Activated CD4-positive, alpha-beta T cell treated with anti-CD3 and anti-CD28 coated beads, Interleukin-2, amount 50 U/mL, for 24 hours (primary cell): Measurements from ENCODE around the gene AATF.

Experiments used
- DNase-seq, 2 donors: peaks; one replicate each; pipeline ENCODE4 v3.0.0-alpha.2; 2020; ENCODE audit warnings: low read depth in 1 of 2, low spot score in 1 of 2

AATF gene, protein sequence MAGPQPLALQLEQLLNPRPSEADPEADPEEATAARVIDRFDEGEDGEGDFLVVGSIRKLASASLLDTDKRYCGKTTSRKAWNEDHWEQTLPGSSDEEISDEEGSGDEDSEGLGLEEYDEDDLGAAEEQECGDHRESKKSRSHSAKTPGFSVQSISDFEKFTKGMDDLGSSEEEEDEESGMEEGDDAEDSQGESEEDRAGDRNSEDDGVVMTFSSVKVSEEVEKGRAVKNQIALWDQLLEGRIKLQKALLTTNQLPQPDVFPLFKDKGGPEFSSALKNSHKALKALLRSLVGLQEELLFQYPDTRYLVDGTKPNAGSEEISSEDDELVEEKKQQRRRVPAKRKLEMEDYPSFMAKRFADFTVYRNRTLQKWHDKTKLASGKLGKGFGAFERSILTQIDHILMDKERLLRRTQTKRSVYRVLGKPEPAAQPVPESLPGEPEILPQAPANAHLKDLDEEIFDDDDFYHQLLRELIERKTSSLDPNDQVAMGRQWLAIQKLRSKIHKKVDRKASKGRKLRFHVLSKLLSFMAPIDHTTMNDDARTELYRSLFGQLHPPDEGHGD

DNA sequence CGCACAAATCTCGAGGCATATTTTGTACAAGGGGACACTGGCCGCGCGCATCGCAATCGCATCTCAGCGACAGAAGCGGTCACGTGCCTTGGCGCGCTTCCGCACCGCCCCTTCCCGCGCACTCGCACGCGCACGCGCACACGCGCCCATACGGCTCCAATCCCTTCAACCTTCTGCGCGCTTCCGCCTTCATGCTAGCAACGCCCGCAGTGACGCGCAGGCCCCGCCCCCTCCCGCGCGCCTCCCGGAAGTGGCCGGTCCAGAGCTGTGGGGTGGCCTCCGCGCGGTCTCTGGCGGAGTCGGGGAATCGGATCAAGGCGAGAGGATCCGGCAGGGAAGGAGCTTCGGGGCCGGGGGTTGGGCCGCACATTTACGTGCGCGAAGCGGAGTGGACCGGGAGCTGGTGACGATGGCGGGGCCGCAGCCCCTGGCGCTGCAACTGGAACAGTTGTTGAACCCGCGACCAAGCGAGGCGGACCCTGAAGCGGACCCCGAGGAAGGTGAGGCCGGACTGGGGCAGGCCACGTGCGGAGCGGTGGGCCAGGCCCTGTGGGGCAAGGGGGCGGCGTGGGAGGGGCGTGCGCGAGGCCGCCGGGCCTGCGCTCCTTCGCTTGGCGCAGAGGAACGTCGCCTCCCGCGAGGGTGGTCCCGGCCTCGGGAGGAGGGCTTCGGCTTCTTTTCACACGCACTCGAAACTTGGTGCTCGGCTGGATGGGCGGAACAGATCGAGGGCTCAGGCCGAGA lies at the start of gene AATF:
TSS of gene AATF (plus strand) at position 238 of the 744 bp plus-strand sequence. CDS start at position 410, 172 bp downstream.
- DNase-seq, result peak; percentile 92 to 94

DNA sequence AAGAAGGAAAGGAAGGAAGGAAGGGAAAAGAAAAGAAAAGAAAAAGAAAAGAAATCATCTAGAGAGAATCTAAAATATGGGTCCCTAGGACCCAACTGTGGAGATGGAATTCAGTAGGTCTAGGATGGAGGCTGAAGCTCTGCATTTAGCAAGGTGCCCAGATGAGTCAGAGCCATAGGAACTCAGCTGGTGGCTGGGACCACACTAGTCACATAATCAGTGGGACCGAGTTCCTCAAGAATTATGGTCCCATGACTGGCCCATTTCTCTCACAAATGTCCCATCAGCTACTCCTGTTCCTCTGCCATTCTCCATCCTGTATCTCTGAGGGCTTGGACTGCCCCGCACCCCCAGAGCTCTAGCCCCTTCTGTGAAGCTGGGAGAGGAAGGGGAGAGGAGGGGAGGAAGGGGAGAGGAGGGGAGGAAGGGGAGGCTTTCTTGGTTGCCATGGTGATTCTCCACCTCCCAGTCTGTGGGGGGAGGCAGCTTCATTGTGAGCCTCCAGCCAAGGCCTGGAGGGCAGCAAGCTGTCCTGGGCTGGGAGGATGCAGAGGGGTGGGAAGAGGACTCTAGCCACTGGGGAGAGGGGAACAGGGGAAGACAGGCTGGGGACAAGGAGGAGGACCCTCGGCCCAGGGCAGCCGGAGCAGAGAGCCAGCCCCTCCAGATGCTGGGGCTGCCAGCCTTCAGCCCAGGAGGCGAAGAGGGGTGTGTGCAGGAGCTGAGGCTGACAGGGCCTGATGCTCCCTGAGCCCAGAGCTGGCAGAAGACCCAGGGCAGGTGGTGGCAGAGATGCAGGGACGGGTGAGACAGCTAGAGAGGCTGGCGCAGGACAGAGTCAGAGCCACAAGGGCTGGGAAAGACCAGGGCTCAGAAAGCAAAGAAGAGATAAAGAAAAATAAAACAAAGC lies 49.2 kb upstream of the AATF start:
- DNase-seq, result no peak

DNA sequence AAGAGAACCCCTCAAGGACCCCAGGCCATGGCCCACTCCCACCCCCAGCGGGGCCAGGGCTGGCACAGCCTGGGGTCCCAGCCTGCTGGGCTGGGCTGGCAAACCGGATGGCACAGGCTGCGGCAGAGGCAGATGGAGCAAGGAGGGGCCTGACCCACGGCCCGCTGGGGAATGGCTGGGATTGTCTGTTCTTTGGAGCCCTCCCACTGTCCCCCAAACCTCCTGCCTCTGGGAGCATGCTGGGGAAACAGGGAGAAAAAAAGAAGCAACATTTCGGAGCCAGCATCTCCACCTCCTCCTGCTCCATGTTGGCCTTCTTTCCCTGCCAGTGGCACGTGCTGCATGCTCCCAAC lies 48.6 kb upstream of the AATF start:
- no peak for DNase-seq

DNA sequence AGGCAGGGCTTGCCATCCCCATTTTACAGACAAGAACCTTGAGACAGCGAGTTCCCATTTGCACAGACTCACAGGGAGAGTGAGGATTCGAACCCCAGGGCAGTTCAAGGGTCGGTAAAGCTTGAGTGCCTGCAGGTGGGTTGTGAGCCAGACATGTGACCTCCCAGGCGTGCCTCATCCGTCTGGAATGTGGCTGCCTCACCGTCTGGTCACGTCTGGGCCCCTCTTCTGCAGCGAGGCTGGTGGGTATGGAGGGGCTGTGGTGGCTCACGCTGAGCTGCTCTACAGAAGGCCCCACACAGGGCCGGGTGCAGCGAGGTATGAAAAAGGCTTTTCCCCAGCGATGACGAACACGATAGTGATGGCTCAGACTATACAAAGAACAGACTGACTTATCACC lies 47.2 kb upstream of the AATF start:
- DNase-seq, result no peak

DNA sequence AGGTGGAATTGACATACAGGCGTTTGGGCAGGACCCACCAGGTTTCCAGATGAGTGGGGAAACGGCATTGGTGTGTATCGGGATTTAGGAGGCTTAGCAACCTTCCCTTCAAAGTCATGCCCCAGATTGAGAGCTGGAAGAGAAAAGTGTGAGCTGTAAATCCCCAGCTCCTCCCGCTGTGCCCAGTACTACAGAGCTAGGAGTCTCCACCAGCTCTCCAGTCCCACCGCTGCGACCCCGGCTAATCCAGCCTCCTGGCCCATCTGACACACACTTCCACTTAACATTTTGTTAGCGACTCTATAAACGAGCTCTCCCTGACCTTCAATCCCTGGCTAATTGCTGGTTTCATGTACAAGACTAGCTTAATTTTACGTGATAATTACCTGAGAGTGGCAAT lies 41.3 kb upstream of the AATF start:
- DNase-seq, result no peak

DNA sequence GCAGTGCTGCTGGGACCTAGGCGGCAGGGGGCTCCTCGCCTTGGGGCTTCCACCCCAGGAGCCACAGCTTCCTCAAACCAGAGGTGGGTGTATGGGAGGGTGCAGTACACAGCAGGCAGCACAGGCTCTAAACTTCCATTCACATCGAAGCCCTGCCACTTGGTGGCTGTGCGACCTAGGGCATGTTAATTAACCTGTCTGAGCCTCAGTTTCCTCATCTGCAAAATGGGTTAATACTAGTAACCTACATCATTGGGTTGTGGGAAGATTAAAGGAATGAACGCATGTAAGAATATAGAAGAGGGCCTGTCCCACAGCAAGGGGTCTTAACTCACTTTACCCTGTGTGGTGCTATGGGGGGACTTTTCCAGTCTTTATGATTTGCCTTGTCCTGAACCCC lies 38.2 kb upstream of the AATF start:
- no peak for DNase-seq

DNA sequence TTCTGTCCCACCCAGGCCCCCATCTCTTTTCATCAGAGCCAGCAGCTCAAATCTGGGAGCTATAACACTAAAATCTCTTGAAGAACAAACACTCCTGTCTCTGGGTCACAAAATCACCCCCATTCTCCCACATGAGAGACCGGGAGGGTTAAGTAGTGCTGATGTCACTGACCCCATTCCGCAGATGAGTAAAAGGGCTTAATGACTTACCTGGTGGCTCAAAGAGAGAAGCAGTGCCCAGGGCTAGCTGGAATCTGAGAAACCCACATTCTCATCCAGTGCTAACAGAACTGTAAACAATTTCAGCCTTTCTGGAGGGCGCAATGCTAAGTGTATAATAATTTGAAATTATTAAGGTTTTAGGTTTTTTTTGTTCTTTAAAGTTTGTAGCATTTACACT lies 37.8 kb upstream of the AATF start:
- no peak for DNase-seq

DNA sequence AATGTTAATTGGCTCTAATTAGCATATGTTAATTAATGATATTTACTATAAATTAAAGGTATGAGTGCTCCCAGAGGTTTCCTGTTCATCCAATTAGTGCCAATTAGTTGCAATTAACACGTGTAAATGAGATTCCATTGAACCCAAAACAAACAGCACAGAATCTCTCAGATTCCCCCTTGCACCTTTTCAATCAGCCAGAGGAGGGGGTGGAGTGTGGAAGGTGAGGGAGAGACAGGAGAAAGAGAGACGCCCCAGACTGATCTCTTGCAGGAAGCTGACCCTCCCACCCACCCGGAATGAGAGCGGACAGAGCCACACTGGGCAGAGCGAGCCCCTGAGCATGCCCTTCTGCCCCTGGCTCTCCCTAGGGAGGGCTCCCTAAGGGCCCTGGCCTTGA lies 35.6 kb upstream of the AATF start:
- no peak for DNase-seq

DNA sequence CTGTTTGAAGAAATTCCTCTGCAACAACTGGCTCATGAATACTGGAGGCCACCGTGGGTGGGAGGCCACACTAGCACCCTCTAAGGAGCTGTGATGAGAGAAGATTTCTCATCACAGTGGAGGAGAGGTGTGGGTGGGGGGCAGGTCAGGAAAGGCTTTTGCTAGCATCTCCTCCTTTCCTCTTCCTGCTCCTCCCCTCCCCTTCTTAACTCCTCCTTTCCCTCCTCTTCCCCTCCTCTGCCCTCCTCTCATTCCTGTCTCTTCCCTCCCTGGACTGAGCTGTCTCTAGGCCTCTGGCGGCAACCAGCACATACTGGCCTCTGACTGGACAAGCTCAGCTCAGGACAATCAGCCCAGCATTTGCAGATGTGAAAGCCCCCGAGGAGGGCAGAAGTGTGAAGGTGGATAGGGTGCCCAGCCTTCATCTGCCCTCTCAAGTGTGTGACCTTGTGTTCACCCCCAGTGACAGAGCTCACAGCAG lies 30.5 kb upstream of the AATF start:
- no peak for DNase-seq

DNA sequence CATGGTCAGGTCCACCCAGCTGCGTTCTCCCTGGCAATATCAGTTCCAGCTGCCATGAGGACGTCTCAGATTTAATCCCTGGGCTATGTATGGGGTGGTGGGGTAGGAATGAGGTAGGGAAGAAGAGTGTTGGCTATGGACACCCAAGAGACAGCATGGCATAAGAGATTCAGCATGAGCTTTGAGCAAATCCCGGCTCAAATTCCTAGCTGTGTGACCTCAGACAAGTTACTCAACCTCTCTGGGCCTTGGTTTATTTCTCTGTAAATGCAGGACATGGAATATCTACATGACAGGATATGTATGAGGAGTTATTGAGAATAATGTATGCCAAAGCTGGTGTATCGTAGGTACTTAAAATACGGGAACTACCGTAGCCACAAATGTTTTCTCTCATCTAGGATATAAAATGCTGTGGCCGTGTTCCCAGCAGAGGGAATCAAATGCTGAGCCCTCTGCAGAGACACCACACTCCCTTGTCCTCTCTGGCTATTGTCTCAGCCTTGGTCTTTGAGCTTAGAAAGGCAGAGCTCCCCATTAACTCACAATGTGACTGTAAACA lies 29.3 kb upstream of the AATF start:
- no peak for DNase-seq

DNA sequence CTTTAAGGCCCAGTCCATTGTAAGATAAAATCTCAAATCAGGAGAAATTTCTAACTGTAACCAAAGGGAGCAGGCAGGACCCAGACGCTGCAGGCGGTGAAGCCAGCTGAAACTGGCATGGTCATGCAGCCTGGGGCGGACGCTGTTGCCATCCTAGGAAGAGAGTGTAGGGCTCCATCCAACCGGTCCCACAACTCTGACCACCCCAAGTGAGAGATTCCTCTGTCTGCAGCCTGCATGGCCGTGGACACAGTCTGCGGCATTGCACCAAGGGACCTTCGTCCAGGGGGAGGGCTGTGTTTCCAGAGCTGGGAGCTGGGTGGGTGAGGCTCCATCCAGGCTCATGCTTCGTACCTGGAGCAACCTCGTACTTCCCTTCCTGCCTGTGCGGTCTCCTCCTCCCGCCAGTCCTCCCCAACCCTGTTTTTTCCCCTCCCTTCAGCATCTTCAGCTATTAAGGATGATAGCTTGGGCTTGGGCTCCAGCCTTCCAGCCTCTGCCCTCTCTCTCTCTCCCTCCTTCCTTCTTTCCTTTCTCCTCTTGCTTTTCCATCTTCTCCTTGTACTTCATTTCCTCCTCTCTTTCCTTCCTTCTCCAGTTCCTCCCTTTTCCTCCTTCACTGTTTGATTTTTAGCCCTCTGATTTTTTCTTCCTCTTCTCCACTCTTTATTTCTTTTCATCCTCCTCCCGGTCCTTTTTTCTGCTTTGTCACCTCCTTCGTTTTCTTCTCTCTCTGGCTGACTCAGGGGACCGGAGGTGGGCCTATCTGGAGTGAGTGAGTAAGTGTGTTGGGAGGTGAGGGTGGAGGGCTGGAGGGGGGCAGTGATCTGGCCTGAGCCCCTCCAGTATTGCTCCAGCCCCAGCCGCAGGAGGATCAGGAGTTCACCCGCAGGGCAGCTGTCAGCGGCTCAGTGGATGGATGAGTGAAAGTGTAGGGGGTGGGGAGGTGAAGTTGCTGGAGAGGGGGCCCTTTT lies 28.4 kb upstream of the AATF start:
- DNase-seq, result no peak

DNA sequence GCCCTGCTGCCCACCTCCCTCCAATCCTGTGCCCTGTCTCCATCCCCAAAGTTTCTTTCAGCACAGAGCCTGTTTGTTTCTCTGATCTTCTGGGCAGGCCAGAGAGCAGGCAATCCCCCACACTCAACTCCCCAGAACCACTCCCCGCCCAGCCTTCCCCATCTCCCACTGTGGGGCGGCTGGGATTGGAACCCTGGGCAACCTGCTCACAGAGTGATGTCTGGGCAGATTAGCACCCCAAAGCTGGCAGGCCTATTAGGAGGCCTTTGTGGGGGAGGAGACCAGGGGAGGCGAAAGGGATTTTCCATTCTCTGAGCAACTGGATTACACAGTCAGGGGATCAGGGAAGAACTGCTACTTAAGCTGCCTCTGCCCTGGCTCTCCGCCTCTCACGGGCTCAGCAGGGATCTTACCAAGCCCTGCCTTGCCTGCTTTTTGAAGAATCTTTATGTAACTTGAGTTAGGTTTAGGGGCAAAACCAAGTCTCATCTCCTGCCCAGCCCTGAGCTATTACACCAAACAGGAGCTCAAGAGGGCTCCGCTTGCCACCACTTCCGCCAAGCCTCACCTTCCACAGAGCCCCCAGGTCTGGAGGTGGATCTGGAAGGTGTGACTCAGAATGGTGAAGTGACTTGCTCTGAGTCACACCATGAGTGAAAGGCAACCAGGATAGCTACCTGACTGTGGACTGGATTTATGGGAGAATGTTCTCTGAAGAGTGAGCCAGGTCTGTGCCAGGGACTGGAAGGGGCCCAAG lies 27.5 kb upstream of the AATF start:
- DNase-seq, result peak; percentile 27 to 71

DNA sequence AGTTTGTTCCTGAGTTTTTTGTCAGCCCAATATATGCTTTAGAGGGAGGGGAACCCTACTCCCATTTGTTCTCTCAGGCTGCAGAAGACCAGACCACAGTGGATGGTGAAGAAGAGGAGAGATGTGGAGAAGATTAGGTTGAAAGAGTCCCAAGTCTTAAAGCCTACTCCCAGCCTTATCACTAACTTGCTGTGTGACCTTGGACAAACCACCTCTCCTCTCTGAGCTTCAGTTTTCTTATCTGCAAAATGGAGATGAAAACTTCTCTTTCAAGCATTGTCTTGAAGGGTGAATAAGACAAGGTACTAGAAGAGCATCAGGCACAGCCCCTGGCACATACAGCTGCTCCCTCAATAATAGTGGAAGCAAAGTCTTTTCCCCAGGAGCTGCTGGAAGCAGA lies 26.6 kb upstream of the AATF start:
- no peak for DNase-seq

DNA sequence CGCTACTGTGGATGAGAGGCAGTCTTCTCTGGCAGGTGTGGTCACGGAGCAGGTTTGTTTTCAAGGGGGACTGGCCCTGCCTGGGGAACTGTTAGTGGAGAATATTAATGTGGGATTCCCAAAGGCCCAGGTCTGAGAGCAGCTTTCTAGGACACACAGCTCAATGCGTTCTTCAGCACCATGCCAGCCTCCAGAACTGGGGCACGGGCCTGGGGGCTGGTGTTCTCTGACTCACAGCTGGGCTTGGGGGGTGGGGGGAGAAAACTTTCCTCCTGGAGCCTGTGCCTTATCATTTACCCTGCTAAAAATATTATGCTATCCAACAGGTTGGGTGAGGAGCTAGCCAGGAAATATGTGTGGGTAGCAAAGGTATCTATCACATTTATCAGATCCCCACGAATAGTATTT lies 24.9 kb upstream of the AATF start:
- DNase-seq, result no peak

DNA sequence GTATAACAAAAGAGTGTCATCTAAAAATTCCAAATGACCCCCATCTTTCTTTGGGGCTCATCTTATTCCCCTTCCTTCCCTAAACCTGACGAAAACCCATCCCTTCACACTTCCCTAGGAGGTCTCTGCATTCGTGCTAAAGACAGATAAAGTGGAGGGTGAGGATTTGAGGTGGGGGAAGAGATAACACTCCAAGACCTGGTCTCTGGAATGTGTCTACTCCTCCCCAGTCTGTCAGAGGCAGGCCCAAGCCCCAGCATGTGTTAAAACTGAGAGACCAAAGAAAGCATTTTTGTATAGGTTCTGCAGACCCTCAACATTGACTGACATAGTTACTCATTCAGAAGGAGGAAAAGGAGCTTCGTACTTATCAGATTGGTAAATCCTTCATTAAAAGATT lies 22.5 kb upstream of the AATF start:
- no peak for DNase-seq

DNA sequence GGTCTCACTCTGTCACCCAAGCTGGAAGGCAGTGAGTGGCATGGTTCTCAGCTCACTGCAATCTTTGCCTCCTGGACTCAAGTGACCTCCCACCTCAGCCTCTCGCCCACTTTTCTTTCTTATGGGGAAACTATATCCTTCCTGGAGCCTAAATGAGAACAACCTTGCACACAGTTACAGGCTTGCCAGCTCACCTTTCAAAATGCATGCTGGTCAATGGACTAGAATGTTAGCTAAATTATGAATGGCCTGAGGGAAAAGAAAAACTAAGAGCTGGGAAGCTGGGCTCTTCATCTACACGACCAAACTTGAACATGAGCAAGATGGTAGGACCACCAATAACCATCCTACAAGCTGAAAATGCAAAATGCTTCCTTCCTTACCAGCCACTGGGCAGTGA lies 22.1 kb upstream of the AATF start:
- DNase-seq, result no peak

DNA sequence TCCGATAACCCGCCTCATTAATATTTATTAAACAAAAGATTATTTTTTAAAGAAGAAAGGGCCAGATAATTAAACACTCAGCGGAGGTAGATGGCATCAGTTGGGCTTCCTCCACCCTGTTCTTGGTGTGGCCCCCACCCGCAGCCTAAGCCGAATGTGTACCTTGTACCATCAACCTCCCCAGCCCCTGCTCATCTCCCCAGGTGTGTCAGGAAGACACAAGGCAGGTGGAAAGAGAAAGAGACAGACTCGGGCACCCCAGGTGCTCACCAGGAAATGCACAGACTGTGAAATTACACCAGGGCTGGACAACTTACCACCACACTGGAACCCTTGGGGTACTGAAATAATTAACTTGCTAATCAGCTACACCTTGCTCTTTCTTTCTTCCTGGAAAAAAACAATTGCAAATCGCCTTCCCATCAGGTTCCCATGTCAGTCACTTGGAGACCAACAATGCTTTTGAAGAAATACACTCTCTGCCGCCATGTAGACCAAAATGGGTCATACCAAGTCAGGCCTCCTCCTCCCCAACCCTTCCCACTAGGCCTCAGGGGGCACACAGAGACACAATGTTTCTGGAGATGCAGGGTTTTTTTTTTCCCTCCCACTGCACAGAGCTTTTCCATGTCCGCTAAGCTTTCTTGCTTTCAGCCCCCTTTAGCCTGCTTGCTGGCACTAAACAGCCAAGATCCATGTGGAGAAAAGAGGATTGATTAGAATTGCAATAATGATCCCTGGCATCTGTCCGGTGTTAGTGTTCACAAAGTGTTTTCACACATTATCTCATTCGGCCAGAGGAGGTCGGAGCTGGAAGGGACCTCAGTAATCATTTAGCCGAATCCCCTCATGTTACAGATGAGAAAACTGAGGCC lies 20.0 kb upstream of the AATF start:
- no peak for DNase-seq
